Smooth muscle cell (in vitro differentiated cells): ENCODE data around the gene PKMYT1. TPM values are rescaled to one million over a fixed set of nuclear protein-coding genes. Genes with fewer than 3 reads are reported as not detected.

ENCODE experiments used
- DNase-seq: peaks from one replicate; lab custom pipeline; 2025; ENCODE audit not compliant: unreplicated experiment; lab: John Stamatoyannopoulos, UW
- H2AFZ ChIP-seq: fragments of 200-600 bp; sonication (generic); 2 replicates; pipeline ENCODE4 v1.6.0; 2016; ENCODE audit warnings: antibody characterized with exemption, low read depth, mild to moderate bottlenecking
- H3F3A ChIP-seq: fragments of 200-600 bp; sonication (generic); 2 replicates; pipeline ENCODE4 v1.6.0; 2017; ENCODE audit warnings: antibody characterized with exemption, low read depth
- H3K27ac ChIP-seq: fragments of 200-600 bp; sonication (generic); 2 replicates; pipeline ENCODE4 v1.5.1; 2016; ENCODE audit warnings: low read depth, mild to moderate bottlenecking
- H3K27me3 ChIP-seq: fragments of 200-600 bp; sonication (generic); 2 replicates; pipeline ENCODE4 v1.6.1; 2016; ENCODE audit warnings: low read depth, mild to moderate bottlenecking
- H3K36me3 ChIP-seq: fragments of 200-600 bp; sonication (generic); 2 replicates; pipeline ENCODE4 v1.5.1; 2016; ENCODE audit warnings: low read depth
- H3K4me1 ChIP-seq: fragments of 200-600 bp; sonication (generic); 2 replicates; pipeline ENCODE4 v1.5.1; 2016; ENCODE audit warnings: low read depth
- H3K4me2 ChIP-seq: fragments of 200-600 bp; sonication (generic); 2 replicates; pipeline ENCODE4 v1.6.0; 2016; ENCODE audit warnings: mild to moderate bottlenecking
- H3K4me3 ChIP-seq: fragments of 200-600 bp; sonication (generic); 2 replicates; pipeline ENCODE4 v1.5.1; 2016; ENCODE audit warnings: mild to moderate bottlenecking
- H3K79me2 ChIP-seq: fragments of 200-600 bp; sonication (generic); 2 replicates; pipeline ENCODE4 v1.6.0; 2016; ENCODE audit warnings: low read depth, mild to moderate bottlenecking
- H3K9ac ChIP-seq: fragments of 200-600 bp; sonication (generic); 2 replicates; pipeline ENCODE4 v1.6.0; 2016; ENCODE audit warnings: low read depth
- H3K9me3 ChIP-seq: fragments of 200-600 bp; sonication (generic); replicated peaks from 2 replicates; pipeline ENCODE4 v1.5.1; 2016; ENCODE audit warnings: low read depth
- H4K20me1 ChIP-seq: fragments of 200-600 bp; sonication (generic); 2 replicates; pipeline ENCODE4 v1.6.0; 2016; ENCODE audit warnings: low read depth
- WGBS: methylation state at CpG from one replicate; pipeline ENCODE4 v1.1.7; 2016; ENCODE audit warnings: low lambda C conversion rate; 5-methylcytosine and 5-hydroxymethylcytosine counted together
- polyA plus RNA-seq: library from polyadenylated mRNA; unstranded; fragments of >200 nt; fragmentation: Nextera tagmentation; extraction: Ambion mirVana; gene quantifications from 2 replicates; pipeline ENCODE4 v1.2.1, GENCODE V29; 2016
- total RNA-seq: library from RNA; depleted of rRNA; stranded (reverse); fragments of >200 nt; gene quantifications from 2 replicates; pipeline ENCODE4 v1.2.3, GENCODE V29; 2014
- TF ChIP-seq, protein P1 (sequence below): fragments of 200-600 bp; sonication (generic); IDR thresholded peaks from 2 replicates; pipeline ENCODE4 v1.5.1; 2017; ENCODE audit warnings: borderline replicate concordance, mild to moderate bottlenecking, antibody characterized with exemption; ENCODE audit not compliant: insufficient read depth, poor library complexity, severe bottlenecking

PKMYT1 gene
- total and polyA plus RNA-seq, 2 experiments from 2014 or later = 13.8 to 32.6 TPM

- WGBS = 93% methylated on average over 8 of the region's 8 CpGs
- H3K27me3 ChIP-seq = peaks cover 2% of the 10 kb centered on the region
- DNase-seq = no peak
- no peak overlapping the region for H3K4me2 ChIP-seq
- H3K36me3 ChIP-seq = no peaks in the 10 kb centered on the region
- no peaks in the 10 kb centered on the region for H3K79me2 ChIP-seq
- H4K20me1 ChIP-seq = peaks cover 76% of the 10 kb centered on the region
- H3K4me1 ChIP-seq = peaks cover 17% of the 10 kb centered on the region
- TF ChIP-seq, protein P1, sequence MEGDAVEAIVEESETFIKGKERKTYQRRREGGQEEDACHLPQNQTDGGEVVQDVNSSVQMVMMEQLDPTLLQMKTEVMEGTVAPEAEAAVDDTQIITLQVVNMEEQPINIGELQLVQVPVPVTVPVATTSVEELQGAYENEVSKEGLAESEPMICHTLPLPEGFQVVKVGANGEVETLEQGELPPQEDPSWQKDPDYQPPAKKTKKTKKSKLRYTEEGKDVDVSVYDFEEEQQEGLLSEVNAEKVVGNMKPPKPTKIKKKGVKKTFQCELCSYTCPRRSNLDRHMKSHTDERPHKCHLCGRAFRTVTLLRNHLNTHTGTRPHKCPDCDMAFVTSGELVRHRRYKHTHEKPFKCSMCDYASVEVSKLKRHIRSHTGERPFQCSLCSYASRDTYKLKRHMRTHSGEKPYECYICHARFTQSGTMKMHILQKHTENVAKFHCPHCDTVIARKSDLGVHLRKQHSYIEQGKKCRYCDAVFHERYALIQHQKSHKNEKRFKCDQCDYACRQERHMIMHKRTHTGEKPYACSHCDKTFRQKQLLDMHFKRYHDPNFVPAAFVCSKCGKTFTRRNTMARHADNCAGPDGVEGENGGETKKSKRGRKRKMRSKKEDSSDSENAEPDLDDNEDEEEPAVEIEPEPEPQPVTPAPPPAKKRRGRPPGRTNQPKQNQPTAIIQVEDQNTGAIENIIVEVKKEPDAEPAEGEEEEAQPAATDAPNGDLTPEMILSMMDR = no peak
- no peak overlapping the region for H3K9ac ChIP-seq
- H3K27ac ChIP-seq = no peak overlapping the region
- H3K4me3 ChIP-seq = no peak overlapping the region
- H3K9me3 ChIP-seq = no peaks in the 10 kb centered on the region
- H3F3A ChIP-seq = no peaks in the 10 kb centered on the region
- H2AFZ ChIP-seq = no peak overlapping the region
These were observed 45.7 kb upstream of the PKMYT1 start for GRCh38 chr16:3026003-3026378.

DNA sequence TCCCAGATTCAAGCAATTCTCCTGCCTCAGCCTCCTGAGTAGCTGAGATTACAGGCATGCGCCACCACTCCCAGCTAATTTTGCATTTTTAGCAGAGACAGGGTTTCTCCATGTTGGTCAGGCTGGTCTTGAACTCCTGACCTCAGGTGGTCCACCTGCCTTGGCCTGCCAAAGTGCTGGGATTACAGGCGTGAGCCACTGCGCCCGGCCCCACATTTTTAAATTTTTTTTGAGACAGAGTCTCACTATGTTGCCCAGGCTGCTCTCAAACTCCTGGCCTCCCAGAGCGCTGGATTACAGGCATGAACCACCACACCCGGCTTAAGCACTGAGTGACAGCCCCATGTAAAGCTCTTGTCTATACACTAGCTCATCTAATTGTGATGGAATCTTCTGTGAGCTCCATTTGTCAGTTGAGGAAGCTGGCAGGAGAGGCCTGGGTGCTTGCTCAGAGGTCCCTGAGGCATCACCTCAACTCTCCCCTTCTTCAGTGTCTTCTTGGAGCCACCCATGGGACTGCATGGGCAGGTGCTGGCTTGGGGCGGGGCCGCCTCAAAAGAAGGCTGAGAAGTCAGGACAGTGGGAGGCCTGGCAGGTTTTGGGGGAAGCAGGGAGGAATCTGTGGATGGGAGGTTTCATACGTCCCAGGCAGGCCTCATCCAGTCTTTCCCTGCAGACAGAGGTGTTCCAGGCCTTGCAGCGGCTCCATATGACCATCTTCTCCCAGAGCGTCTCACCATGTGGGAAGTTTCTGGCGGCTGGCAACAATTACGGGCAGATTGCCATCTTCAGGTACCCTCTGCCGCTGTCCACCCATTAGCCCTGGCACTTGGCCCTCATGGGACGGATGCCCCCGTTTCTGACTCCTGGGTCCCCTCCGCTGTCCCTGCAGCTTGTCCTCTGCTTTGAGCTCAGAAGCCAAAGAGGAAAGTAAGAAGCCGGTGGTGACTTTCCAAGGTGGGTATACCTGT is 45.1 kb upstream of the PKMYT1 start:
- Histone ChIP-seq H3K79me2 (no peaks in the 10 kb centered on the region), H3K9me3 (no peaks in the 10 kb centered on the region), H3K9ac (no peak overlapping the region), H3K36me3 (no peaks in the 10 kb centered on the region), H4K20me1 (peaks cover 75% of the 10 kb centered on the region), H3K4me2 (no peak overlapping the region), H3K4me1 (peaks cover 17% of the 10 kb centered on the region), H2AFZ (no peak overlapping the region), H3K27me3 (no peaks in the 10 kb centered on the region), H3F3A (no peaks in the 10 kb centered on the region), H3K4me3 (no peak overlapping the region), H3K27ac (no peak overlapping the region)
- DNase-seq = no peak
- WGBS = 97% methylated on average over 18 of the region's 18 CpGs
- TF ChIP-seq, protein P1 = no peak

DNA sequence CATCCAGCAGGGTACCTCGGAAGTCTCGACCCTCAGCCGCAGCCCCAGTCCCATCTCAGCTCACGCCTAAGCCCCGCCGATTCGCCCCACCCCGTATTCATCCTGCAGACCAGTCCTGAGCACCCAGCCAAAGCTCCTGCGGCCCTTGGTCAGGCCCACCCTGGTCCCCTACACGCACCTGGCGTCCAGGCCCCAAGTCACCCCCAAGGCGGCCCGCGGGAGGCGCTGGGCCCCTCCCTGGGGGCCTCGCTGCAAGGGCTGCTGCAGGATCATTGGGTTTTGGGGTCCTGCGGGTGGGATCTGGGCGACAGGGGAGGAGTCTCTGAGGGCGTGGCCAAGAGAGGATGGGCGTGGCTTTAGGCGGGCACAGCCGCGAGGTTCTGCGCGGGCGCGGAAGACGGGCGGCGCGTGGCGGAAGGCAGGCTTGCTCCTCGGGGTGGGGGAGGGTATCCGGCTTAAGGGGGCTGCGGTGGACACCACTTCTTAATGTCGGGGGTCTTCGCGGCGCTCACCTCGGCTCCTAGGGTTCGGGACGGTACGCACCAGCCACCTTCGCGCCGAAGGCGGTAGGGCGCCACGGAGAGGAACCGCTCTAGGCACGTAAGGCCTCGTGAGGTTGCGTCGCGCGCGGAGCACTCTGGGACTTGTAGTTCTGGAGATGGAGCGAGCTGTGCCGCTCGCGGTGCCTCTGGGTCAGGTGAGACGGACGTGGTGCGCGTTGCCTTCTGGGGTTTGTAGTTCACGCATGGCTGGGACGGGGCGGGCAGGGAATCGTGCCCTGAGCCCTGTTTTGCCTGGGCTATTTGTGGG is 43.6 kb upstream of the PKMYT1 start, which contains the start of the genes HCFC1R1 and THOC6:
Gene HCFC1R1 (minus strand): TSS at position 274 of the 810 bp plus-strand sequence. CDS start 1 bp downstream, at position 273.
Gene THOC6 (plus strand): TSS at position 367 of the 810 bp plus-strand sequence. CDS start 292 bp downstream, at position 659.
- no peak within 1 kb of the TSS for H2AFZ ChIP-seq
- TF ChIP-seq, protein P1 = no peak
- H3K27ac ChIP-seq = peak within 1 kb of the TSS; percentile 100
- H3K4me1 ChIP-seq = peaks cover 17% of the 10 kb centered on the region
- H3K9me3 ChIP-seq = no peaks in the 10 kb centered on the region
- H3K27me3 ChIP-seq = no peaks in the 10 kb centered on the region
- H3K4me3 ChIP-seq = peak within 1 kb of the TSS; percentile 86
- peaks cover 61% of the 10 kb centered on the region for H4K20me1 ChIP-seq
- peak within 1 kb of the TSS; percentile 99 for H3K9ac ChIP-seq
- peak within 1 kb of the TSS; percentile 93 for H3K4me2 ChIP-seq
- no peaks in the 10 kb centered on the region for H3K79me2 ChIP-seq
- H3K36me3 ChIP-seq = no peaks in the 10 kb centered on the region
- DNase-seq = peak; percentile 89
- 2% methylated on average over 65 of the region's 69 CpGs for WGBS
- no peaks in the 10 kb centered on the region for H3F3A ChIP-seq
